ENCODE results near the gene ABLIM1.

Gene ABLIM1

DNA sequence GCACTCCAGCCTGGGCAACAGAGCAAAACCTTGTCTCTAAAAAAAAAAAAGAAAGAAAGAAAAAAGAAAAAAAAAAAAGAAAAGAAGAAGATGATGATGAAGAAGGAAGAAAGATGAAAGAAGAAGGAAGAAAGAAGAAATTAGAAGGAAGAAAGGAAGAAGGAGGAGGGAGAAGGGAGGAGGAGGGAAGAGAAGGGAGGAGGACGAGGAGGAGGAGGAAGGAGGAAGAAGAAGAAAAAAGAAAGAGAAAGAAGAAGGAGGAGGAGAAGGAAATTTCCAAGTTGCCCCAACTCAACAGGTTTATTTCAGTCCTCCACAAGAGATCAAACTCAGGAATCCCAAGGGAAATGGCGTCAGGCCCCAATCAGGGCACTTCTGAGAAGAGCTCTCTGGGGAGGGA, 115.7 kb downstream of the ABLIM1 start:
- no peak for DNase-seq

DNA sequence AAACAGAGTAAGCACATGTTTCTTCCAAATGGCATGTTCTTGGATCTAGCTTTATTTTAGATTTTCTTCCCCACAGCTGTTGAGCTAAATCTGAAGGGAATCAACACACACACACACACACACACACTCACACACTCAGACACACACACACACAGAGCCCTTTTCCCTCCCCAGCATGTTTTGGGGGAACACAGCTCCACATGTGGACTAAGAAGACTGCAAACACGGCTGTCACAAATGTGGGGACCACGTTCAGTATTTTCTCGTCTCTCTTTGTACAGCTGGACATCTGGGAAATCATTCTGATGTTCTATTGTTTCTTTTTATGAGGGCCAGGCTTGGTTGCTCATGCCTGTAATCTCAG, 116.3 kb downstream of the ABLIM1 start:
- no peak for DNase-seq

DNA sequence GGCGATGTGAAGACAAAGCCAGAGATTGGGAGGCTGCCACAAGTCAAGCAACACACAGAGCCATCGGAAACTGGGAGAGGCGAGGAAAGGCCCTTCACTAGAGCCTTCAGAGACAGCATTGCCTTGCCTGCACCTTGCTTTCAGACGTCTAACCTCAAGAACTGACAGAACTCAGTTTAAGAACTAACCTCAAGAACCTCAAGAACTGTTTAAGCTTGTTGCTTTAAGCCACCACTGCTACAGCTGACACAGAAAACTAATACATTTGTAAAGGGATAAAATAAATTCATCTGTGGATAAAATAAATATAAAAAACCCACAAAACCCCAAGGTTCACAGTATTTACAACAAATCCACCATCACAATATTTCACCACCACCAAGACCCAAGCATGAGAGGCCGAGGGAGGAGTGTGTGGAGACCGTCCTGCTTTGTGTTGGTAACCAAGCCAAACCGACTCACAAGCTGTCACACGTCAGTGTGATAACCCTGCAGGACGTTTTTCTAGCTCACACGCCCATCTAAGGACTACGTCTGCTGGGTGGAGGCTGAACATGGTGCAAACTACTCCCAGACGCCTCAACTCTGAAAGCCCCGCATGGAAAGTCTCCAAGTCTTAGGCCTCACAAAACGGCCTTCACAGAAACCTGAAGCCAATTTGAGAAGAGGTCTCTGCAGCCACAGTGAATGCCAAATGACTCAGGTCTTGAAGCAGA, 116.8 kb downstream of the ABLIM1 start:
- no peak for DNase-seq

DNA sequence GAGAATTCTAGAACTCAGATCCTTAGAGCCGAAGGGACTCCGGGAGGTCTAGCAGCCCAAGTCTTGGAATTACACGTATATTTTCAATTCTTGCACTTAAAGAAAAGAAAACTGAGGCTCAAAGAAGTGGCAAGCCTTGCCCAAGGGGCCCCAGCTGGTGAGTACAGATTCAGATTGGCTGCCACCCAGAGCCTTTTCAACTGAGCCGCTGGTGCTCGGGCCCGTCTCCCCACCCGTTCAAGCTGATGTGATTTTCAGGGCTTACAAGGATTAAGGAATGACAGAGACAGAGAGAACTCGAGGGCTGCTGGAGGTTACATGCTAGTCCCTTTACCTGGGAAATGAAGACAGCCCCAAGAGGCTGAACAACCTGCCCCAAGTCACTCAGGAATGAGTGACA, 117.8 kb downstream of the ABLIM1 start:
- no peak for DNase-seq

DNA sequence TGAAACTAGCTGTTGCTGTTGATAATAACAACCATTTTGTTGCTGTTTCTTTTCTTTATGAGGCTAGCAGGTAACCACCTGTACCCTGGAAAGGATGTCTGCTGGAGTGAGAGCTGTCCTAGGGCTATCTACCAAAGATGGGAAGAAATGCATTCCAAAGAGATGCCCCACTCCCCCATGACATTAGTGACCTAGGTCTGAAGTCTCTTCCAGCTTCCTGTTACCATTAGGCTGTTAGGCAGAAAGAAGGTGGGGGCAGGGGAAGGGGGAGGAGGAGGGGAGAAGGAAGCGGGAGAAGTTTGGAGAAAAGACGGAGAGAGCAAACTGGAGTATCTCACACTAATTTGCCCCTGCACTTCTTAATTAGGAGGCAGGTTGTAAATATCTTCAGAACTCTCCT, 118.5 kb downstream of the ABLIM1 start:
- no peak for DNase-seq

DNA sequence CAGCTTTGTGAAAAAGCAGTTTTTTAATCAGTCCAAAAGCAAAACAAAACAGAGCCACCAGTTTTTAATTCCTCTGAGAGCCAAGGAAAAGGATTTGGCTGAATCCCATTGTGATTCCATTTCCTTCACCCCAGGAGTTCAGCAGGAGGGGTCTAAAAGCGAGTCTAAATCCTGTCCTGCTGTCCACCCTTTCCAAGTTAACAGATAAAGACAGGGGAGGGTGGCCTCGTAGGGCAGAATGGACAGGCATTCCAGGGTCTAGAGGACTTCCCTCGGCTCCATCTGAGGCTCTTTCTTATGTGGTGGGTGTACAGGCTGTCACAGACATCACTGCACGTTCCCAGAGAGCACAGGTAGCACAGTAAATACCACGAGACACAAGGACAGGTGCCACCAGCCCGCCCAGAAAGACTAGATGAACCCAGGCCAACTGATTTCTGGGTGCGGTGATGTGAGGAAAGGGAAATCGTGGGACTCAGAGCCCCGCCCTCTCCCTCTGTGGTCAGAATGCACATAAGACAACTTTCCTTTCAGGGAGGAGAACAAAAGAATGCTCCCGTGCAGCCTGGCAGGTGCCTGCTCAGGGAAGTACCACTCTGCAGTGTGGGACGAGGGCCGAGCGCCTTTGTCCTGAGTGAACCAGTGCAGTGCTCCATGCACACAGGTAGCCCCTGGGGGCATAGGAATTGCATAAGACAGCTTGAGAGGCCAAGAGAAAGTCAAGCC, 119.7 kb downstream of the ABLIM1 start:
- DNase-seq, result no peak

DNA sequence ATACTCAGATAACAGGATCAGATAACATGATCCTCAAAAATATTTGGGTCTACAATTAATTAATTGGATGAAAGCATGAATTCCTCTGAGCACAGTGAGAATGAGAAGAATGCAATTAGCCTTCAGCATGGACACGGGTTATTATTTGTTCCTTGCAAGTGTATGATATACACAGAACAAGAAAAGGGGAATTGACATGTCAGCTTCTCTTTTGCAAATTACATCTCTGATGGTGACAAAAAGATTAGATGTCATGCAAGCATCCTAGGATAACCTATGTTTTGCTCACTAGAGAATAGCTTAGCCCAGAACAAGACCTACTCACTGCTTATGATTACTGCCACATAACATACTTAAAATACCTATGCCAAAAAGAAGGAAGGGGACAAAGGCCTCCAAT, 120.3 kb downstream of the ABLIM1 start:
- DNase-seq, result no peak

DNA sequence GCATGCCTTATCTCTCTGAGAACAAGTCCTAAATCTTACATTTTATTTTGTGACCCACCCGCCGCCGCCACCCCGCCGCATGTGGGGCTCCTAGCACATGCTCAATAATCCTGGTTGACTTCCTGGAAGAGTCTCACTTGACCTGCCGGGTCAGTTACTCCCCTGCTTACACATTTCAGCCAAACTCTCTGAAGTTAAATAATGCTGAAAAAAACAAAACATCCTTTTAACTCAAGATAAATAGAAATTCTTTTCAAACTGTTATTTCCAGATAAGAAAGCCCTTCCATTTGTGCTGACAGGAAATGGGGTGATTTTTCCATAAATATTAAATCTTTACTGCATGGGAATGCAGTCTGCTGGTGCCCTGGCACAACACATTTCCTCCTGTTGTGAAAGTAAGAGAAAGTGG, 123.5 kb downstream of the ABLIM1 start:
- no peak for DNase-seq

DNA sequence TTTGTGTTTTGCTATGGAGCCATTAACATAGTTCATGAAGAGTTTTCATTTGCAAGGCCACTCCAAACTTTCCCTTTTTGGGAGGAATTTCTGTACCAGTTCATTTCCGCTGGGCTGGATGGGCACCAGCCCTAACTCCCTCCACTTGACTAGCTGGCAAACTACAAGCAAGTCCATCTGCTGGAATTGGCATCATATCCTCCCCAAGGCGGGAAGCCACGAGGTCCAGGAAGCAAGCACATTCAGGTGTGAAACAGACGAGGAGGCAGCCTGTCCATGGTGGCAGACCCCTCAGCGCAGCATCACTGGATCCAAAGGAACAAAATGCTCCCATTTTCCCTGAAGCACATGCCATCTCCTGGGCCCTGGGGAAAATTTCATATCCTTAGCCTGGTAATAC, 125.8 kb downstream of the ABLIM1 start:
- DNase-seq, result no peak

DNA sequence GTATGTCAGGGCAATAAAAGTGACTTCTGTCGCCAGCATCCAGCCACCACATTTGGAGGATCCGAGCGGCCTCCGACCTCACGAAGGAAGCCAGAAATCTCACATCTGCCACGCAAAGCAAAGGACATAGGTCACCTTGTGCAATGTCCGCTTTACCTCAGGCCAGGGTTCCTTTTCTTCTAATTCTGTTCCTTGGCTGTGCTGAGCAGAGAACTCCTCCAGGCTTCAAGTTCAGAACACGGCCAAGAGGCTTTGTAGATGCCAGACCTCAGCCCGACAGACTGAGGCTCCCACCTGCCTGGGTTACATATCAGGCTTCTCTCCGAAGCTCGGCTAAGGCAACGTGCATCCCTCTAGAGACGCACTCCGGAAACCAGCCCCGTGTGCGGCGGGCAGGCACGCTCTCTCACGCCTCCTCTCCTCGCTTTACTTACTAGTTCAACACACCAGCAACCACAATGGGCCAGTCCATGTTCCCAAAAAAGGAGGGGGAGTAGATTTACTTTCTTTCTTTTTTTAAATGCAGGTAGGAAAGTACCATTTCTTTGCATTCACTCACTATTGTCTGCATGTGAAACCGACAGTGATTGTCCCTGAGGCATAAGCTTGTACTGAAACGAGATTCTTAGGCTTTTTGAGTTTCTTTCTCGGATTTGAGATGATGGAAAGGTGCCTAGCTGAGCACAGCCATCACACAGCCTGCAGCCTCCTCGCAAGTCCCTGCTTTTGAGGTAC, 131.4 kb downstream of the ABLIM1 start:
- DNase-seq, result no peak

DNA sequence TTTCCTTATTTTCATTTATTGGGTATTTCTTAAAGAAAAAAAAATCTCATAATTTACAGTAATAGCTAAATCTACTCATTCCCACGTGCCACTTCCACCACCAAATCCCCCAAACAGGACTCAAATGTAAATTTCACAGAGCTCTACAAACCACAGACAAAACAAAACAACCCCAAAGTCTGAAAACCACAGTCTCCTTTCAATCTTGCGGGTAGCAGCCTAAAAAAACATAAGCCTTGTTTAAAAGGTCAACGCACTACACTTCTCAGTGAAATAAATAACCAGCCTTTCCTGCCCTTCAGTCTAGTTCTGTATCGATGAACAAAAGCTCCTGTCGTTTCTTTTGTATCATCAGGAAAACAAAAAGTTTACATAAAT, 132.0 kb downstream of the ABLIM1 start:
- no peak for DNase-seq

DNA sequence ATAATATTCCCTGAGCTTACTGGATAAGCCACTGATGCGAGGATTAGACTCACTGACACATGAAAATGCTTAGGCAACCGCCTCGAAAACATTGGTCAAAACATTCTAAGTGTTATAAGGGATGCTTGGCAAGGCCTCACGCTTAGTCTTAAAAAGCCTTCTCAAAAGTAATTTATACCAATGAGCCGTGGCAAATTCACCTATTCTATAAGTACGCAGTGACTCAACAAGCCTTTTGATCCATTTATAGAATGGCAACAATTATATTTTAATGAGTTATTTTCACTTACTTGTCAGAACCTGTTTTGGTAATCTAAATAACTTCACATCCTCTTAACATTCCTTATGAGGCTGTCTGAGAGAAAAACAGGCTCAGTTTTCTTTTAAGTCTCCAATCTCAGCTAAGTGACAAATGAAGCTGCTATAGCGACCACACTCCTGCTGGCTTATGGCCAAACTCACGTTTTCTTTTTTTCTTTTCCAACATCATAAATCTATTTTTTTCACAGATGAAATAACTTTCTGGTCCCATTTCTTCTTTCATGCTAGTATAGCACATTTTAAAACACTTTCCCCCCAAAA, 132.6 kb downstream of the ABLIM1 start:
- no peak for DNase-seq

DNA sequence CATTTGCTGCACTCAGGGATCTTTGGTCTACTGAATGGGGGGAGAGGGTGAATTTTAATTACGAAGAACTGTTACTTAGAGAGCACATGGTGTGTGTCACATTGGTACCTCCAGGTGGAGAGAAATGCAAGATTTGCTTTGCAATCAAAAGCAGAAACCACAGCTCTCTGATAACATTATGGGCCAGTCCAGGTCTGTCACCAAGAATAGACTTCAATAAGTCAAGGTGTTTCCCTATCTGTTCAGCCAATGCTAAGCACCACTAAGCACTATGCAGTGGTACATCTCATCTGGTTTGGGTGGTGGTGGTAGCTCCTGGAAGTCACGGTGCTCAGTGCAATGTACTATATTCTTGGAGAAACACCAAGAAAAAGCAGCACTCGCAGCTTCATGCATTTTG, 134.2 kb downstream of the ABLIM1 start:
- DNase-seq, result no peak

DNA sequence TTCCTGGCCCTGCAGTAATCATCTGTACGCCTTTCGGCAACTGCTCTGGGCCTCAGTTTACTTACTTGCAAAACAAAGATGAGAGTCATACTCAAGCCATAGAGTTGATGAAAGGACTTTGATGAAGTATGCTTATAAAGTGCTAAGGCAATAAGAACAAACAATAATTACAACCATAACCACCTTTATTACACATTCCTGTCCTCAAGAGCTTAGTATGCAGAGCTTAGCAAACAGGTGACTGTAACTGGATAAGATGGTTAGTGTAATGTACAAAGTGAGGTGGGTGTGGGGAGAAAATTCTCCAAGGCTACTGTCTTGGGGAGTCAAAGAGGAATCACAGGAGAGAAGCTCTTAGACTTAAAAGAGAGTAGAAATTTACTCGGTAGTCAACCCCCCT, 136.8 kb downstream of the ABLIM1 start:
- no peak for DNase-seq

DNA sequence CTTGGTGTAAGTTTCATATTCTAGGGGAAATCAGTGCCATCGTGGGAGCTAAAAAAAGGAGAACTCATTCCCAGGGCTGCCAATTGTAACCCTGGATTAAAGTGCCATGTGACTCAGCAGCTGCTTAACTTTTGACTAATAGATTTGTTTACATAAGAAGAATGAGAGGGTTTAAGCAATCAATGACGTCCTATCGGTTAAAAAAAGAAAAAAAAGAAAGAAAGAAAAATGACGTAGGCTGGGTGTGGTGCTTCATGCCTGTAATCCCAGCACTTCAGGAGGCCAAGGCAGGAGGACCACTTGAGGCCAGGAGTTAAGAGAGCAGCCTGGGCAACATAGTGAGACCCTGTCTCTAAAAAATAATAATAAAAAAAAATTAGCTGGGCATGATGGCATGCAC, 137.6 kb downstream of the ABLIM1 start:
- DNase-seq, result no peak

DNA sequence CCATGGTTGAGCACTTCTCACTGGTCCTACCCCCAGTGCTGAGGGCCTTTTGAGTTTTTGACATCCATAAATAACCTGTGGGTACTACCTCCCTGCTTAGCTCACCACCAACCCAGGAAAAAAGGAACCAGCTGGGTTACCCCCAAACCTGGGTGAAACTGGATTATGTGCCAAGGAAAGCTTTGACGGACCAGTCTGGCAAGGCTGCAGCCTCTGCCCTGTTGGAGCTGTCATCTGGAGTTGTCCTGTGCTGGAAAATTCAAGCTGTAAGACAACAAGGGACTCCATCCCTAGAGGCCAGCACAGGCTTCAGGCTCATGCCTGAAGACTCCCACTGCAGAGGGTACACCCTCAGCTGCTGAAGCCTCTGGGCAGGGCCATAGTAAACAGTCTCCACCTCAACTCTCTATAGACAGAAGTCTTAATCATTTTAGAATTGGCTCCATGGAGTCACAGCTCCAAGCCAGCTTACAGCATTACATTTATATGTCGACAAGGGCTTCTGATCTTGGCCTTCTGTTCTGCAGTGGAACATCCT, 138.2 kb downstream of the ABLIM1 start:
- no peak for DNase-seq

DNA sequence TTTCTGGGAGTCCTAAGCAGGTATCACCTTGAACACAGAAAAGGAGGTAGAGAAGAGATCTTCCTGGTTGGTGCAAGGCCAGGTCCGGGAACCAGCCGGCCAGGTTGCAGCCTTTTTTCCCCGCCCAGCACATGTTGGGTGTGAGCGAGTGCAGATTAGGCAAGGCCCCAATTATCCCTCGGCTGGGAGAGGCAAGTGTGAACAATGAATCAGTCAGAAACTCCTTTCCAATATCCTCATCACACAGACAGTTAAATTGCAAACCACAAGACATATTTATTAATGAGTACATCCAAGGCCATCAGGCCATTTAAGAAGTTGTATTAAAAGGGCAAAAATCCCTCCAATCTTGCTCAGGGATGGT, 138.8 kb downstream of the ABLIM1 start:
- no peak for DNase-seq

DNA sequence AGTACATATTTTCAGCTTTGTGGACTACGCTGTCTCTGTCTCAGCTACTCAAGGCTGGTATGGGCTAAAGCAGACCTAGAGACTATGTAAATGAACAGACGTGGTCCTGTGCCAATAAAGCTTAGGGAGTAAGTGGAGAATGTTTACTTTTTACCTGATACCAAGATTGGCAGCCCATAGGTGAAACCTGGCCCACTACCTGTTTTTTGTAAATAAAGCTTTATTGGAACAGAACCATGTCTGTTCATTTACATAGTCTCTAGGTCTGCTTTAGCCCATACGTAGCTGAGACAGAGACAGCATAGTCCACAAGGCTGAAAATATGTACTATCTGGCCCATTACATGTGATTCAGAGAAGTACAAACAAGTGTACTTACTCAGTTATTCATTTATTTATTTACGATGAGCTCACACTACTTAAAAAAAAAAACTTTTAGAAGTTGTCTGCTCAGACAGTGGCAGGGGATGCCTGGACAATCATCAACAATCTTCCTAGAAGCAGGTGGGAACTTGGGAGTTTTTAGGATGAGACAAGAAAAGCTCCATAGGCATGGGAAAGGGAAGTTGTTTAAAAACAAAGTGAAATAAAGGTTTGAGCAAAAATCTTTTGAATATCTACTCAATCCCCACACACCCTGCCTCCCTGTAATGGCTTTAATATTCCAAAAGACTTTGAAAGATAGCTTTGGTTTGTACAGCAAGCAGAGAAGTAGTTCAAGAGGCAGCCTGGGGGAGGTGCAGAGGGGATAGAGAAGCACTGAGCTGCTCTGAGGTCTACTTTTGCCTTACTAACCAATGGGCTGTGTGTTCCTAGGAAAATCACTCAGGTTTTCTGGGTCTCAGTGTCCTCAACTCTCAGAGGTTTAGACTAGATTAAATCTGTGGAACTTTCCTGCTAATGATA, 139.4 kb downstream of the ABLIM1 start:
- DNase-seq, result no peak

DNA sequence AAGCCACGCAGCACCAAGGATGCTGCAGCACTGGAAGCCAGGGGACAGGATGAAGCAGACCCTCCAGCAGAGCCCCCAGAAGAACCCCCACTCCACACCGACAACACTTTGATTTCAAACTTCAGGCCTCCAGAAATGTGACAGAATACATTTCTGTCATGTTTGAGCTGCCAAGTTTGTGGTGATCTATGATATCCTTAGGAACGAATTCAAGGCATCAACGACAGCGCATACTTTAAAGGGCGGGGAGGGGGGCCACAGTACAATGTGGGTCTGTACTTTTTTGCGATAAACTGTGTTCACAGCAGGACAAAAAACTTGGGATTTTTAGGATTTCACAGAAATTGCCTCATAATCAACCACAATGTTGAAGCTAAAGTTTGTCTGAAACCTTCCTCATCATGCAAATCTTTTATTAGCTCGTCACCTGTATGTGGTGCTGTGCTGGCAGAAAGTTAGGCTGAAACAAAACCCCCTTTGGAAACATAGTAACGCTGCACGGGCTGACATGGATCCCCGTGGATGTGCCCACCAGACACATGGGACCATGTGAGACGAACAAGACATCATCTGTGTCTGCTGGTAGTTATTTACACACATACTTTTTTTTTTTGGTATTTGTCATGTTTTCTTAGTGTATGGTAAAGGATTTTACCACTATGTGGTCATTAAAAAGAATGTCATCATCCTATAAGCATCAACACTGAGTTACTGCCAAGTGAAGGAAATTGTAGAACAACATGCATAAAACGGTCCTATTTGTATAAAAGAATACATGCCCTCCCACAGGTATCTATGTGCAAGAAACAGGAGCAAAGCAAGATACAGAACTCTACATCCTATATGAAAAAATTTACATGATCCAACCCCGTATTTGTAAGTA, 140.5 kb downstream of the ABLIM1 start:
- no peak for DNase-seq

DNA sequence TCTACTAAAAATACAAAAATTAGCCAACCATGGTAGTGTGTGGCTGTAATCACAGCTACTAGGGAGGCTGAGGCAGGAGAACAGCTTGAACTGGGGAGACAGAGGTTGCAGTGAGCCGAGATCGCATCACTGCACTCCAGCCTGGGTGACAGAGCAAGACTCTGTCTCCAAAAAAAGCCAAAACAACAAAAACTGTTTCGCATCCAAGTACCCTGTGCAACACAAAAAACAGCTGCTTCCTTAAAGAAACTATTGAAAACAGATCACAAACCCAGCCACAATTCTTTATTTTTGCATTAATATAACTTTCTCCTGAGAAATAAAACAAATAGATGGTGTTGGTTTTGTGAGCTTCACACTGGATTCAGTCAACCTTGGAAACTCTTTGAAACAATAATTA, 141.7 kb downstream of the ABLIM1 start:
- no peak for DNase-seq

DNA sequence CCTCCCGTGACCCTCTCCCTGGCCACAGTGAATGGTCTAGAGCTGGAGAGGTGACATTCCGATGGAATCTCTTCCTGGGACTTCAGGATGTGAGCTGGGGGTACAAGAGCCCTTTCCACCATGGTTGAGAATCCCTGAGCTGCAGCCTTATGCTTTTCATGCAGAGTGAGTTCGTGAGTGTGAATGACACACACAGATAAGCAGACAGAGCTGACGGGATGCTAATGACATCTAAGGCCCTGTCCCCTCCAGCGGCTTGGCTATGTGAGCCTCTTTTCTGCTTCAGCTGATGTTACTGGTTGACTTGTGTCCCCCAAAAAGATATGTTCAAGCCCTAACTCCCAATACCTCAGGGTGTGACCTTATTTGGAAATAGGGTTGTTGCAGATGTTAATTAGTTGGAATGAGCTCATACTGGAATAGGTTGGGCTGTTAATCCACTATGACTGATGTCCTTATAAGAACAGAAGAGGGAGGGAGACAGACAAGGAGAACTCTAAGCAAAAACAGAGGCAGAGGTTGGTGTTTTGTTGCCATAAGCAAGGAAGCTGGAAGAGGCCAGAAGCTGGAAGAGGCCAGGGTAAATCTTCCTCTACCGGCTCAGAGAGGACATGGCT, 142.7 kb downstream of the ABLIM1 start:
- DNase-seq, result no peak

Data from bone marrow (tissue), 2 donors.